ENCODE data around the gene ZBTB8A. TPM values are rescaled to one million over a fixed set of nuclear protein-coding genes. Genes with fewer than 3 reads are reported as not detected.
A peak's percentile ranks its signal among the peaks of the same experiment; 100 is the strongest.
"Not testable (repeated sequence)": the region's sequence is repeated elsewhere in the genome, so short reads cannot be mapped to it uniquely, and the experiment has no call there.

The ZBTB8A gene
- total RNA-seq, 1 donor from 2014 or later: 15.9 TPM

- no peak overlapping the region for H3K4me3 Mint-ChIP-seq
- no peaks in the 10 kb centered on the region for H3K9me3 ChIP-seq (ENCODE audit: low read depth)
- no peak overlapping the region for H3K9ac ChIP-seq
- H2AFZ ChIP-seq (replicated peaks): peak overlapping the region; percentile 75
- H3F3A ChIP-seq (ENCODE audit: low read depth): no peaks in the 10 kb centered on the region
- no peaks in the 10 kb centered on the region for H3K79me2 ChIP-seq (ENCODE audit: low read depth)
- H3K4me2 ChIP-seq: no peak overlapping the region
- TF ChIP-seq EZH2phosphoT487 (IDR thresholded peaks at IDR 0.05) (no peak), EZH2 (IDR thresholded peaks at IDR 0.05) (no peak)
- TF ChIP-seq, protein P1, sequence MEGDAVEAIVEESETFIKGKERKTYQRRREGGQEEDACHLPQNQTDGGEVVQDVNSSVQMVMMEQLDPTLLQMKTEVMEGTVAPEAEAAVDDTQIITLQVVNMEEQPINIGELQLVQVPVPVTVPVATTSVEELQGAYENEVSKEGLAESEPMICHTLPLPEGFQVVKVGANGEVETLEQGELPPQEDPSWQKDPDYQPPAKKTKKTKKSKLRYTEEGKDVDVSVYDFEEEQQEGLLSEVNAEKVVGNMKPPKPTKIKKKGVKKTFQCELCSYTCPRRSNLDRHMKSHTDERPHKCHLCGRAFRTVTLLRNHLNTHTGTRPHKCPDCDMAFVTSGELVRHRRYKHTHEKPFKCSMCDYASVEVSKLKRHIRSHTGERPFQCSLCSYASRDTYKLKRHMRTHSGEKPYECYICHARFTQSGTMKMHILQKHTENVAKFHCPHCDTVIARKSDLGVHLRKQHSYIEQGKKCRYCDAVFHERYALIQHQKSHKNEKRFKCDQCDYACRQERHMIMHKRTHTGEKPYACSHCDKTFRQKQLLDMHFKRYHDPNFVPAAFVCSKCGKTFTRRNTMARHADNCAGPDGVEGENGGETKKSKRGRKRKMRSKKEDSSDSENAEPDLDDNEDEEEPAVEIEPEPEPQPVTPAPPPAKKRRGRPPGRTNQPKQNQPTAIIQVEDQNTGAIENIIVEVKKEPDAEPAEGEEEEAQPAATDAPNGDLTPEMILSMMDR (IDR thresholded peaks at IDR 0.05): no peak
- H3K36me3 Mint-ChIP-seq: no peaks in the 10 kb centered on the region
- H3K4me3 ChIP-seq: no peak overlapping the region
- no peaks in the 10 kb centered on the region for H3K27me3 ChIP-seq
- H3K27me3 Mint-ChIP-seq (ENCODE audit: insufficient read depth, low read depth): peaks cover 2% of the 10 kb centered on the region
- no peaks in the 10 kb centered on the region for H3K36me3 ChIP-seq
- no peak for DNase-seq (ENCODE audit: low spot score)
- H3K9me3 Mint-ChIP-seq: no peaks in the 10 kb centered on the region
- H4K20me1 ChIP-seq (ENCODE audit: low read depth): no peaks in the 10 kb centered on the region
- peaks cover 2% of the 10 kb centered on the region for H3K4me1 Mint-ChIP-seq
- no peak overlapping the region for H3K27ac ChIP-seq
- no peaks in the 10 kb centered on the region for H3K4me1 ChIP-seq
- no peak overlapping the region for H3K27ac Mint-ChIP-seq
These were observed 18.1 kb upstream of the ZBTB8A start for GRCh38 chr1:32521165-32521564.

- H3K4me1 ChIP-seq: no peaks in the 10 kb centered on the region
- peaks cover 3% of the 10 kb centered on the region for H3K27me3 Mint-ChIP-seq (ENCODE audit: insufficient read depth, low read depth)
These were observed 14.2 kb upstream of the ZBTB8A start for GRCh38 chr1:32525053-32525452.

DNA sequence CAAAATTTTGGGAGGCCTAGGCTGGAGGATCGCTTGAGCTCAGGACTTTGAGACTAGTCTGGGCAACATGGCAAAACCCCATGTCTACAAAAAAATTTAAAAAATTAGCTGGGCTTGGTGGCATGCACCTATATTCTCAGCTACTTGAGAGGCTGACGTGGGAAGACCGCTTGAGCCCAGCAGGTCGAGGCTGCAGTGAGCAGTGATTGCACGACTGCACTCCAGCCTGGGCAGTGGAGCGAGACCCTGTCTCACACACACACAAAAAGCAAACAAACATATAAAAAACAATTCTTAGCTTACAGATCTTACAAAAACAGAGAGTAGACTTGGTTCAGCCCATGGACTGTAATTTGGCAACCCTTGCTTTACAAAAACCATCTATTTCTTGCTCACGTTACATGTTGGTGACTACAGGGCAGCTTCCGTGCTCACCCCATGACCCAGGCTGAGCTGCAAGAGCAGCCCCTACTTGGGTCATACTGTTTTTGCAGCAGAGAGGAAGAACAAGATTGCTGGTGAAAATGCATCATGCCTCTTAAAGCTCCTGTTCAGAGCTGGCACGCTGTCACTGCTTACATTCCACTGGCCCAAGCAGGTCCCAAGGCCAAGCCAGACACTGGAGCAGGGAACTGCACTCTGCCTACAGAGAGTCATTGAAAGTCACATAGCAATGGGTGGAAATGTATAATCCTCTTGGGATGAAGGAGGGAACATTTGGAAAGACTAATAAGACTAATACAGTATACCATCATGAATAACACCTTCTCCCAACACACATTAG, 13.4 kb upstream of the ZBTB8A start:
- Histone ChIP-seq H3K4me2 (no peak overlapping the region), H4K20me1 (ENCODE audit: low read depth) (no peaks in the 10 kb centered on the region), H3K79me2 (ENCODE audit: low read depth) (no peaks in the 10 kb centered on the region), H3K9ac (no peak overlapping the region), H3K9me3 (ENCODE audit: low read depth) (no peaks in the 10 kb centered on the region), H3K4me3 (no peak overlapping the region), H3F3A (ENCODE audit: low read depth) (no peaks in the 10 kb centered on the region), H3K4me1 (no peaks in the 10 kb centered on the region), H2AFZ (replicated peaks) (no peak overlapping the region), H3K27ac (no peak overlapping the region), H3K36me3 (no peaks in the 10 kb centered on the region), H3K27me3 (no peaks in the 10 kb centered on the region)
- H3K4me1 Mint-ChIP-seq: peaks cover 2% of the 10 kb centered on the region
- DNase-seq (ENCODE audit: low spot score): no peak
- no peaks in the 10 kb centered on the region for H3K36me3 Mint-ChIP-seq
- TF ChIP-seq EZH2phosphoT487 (IDR thresholded peaks at IDR 0.05) (no peak), EZH2 (IDR thresholded peaks at IDR 0.05) (no peak)
- TF ChIP-seq, protein P1 (IDR thresholded peaks at IDR 0.05): no peak
- no peak overlapping the region for H3K4me3 Mint-ChIP-seq
- H3K27me3 Mint-ChIP-seq (ENCODE audit: insufficient read depth, low read depth): peaks cover 3% of the 10 kb centered on the region
- peak overlapping the region; percentile 26 for H3K27ac Mint-ChIP-seq
- H3K9me3 Mint-ChIP-seq: peaks cover 2% of the 10 kb centered on the region

More at GRCh38 chr1:32525053-32525452, 14.2 kb upstream of the ZBTB8A start:
- Histone ChIP-seq H3K36me3 (no peaks in the 10 kb centered on the region), H2AFZ (replicated peaks) (no peak overlapping the region), H3K79me2 (ENCODE audit: low read depth) (no peaks in the 10 kb centered on the region), H3K27me3 (no peaks in the 10 kb centered on the region), H3K9ac (no peak overlapping the region), H3F3A (ENCODE audit: low read depth) (no peaks in the 10 kb centered on the region), H3K27ac (no peak overlapping the region), H4K20me1 (ENCODE audit: low read depth) (no peaks in the 10 kb centered on the region), H3K4me3 (no peak overlapping the region), H3K9me3 (ENCODE audit: low read depth) (no peaks in the 10 kb centered on the region), H3K4me2 (no peak overlapping the region)
- Mint-ChIP-seq H3K4me3 (no peak overlapping the region), H3K36me3 (no peaks in the 10 kb centered on the region), H3K4me1 (peaks cover 2% of the 10 kb centered on the region), H3K9me3 (no peaks in the 10 kb centered on the region), H3K27ac (no peak overlapping the region)
- TF ChIP-seq EZH2 (IDR thresholded peaks at IDR 0.05) (no peak), EZH2phosphoT487 (IDR thresholded peaks at IDR 0.05) (no peak)
- TF ChIP-seq, protein P1 (IDR thresholded peaks at IDR 0.05): no peak
- no peak for DNase-seq (ENCODE audit: low spot score)

GRCh38 chr1:32528550-32528949, 10.7 kb upstream of the ZBTB8A start:
- not testable (repeated sequence) for H3K27ac Mint-ChIP-seq; H3K9me3 ChIP-seq (ENCODE audit: low read depth); H3K9ac ChIP-seq; H3K4me1 Mint-ChIP-seq; H4K20me1 ChIP-seq (ENCODE audit: low read depth); H3K4me1 ChIP-seq; H3K27me3 Mint-ChIP-seq (ENCODE audit: insufficient read depth, low read depth); H3K4me3 ChIP-seq; H3K27me3 ChIP-seq; H3K79me2 ChIP-seq (ENCODE audit: low read depth); DNase-seq (ENCODE audit: low spot score); H3K4me3 Mint-ChIP-seq; H3F3A ChIP-seq (ENCODE audit: low read depth); H2AFZ ChIP-seq (replicated peaks); H3K27ac ChIP-seq; H3K4me2 ChIP-seq; H3K36me3 ChIP-seq; H3K36me3 Mint-ChIP-seq
- peaks cover 11% of the 10 kb centered on the region for H3K9me3 Mint-ChIP-seq

Data from neural progenitor cell (in vitro differentiated cells).